Esophagus mucosa (tissue), 1 donor: ENCODE data around the gene CLDN9. TPM values are rescaled to one million over a fixed set of nuclear protein-coding genes. Genes with fewer than 3 reads are reported as not detected.
A peak's percentile ranks its signal among the peaks of the same experiment; 100 is the strongest.

Experiments
- ATAC-seq: fragments of 200-7000 bp; cut with Tn5 transposase; one replicate; pipeline ENCODE4 v1.9.1; 2020
- total RNA-seq: library from RNA; stranded (reverse); gene quantifications from one replicate; pipeline ENCODE4 v1.2.4, GENCODE V29; 2023
- donor health status: DM: yes; HTN: yes; CAD: no.

CLDN9 gene
- total RNA-seq, 1 donor from 2014 or later = not detected

- ATAC-seq = peak; percentile 20
Measured at GRCh38 chr16:3020247-3020603, 7.5 kb downstream of the CLDN9 start, which contains the start of gene TNFRSF12A. Gene TNFRSF12A (plus strand): TSS chr16:3020368. CDS start chr16:3020398, 30 bp downstream.

DNA sequence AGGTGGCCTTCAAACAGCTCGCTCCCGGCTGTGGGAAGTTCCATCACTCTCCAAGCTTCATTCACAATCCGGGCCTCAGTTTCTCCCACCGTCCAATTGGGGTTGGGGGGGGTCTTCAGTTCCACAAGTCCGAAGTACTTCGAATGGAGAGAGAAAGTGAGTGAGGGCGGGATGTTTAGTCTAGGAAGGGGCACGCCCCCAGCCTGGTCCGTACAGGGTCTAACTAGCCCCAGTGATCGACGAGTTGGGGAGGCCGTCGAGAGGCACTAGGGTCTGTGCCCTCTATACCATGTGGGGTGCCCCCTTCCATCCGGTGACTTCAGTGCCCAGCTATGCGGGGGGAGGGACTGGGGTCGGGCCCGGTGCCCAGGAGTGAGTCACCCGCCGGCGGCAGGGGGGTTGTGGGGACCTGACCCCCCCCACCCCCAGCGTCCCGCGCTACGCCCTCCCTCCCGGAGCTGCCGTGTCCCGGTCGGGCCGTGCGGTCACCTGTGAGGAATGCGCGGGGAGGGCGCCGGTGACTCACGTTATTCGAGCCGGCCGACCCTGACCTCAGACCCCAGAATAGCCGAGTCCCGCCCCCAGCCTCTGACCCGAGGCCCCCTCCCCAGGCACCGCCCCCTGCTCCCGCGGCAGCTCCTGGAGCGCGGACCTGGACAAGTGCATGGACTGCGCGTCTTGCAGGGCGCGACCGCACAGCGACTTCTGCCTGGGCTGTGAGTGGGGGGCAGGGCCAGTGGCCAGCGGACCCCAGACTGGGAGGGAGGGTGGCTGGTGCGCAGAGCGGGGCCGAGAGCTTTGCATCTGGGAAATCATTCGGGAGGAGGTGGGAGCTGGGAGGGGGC lies 8.1 kb downstream of the CLDN9 start:
- ATAC-seq = peak; percentile 35

GRCh38 chr16:3021449-3022207 lies 8.9 kb downstream of the CLDN9 start:
- peak; percentile 51 for ATAC-seq

DNA sequence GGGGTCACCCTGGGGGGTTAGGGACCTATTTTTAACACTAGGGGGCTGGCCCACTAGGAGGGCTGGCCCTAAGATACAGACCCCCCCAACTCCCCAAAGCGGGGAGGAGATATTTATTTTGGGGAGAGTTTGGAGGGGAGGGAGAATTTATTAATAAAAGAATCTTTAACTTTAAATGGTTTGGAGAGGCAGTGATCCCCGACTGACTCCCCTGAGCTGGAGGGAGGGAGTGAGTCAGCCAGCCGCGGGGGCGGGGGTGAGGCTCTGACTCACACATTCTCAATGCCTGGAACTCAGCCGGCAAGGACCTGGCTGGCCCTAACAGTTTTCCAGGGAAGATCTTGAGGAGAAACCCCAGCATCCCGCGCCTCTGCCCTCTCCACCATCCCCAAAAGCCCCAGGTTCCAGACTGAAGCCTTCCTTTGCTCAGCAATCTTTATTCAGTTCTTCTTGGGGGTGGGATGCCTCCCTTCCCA lies 9.5 kb downstream of the CLDN9 start:
- peak; percentile 51 for ATAC-seq

GRCh38 chr16:3022684-3023414 lies 10.1 kb downstream of the CLDN9 start:
- ATAC-seq = no peak

DNA sequence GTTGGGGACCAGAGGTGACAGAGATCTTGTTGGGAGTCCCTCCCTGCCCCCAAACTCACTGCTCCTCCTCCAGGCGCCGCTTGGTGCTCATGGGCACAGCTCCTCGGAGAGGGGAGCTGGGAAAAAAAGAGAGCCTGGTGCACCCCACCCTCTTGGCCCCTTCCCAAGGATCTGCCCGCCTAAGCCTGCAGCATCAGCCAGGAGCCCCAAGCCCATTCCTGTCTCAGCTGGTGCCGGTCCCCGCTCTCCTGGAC lies 10.6 kb downstream of the CLDN9 start:
- ATAC-seq = peak; percentile 0

- peak; percentile 69 for ATAC-seq
Measured at GRCh38 chr16:3023669-3024478, 11.2 kb downstream of the CLDN9 start, which contains the start of the genes HCFC1R1 and THOC6. Gene HCFC1R1 (minus strand): TSS chr16:3023942. CDS start chr16:3023941, 1 bp downstream. Gene THOC6 (plus strand): TSS chr16:3024035. CDS start chr16:3024327, 292 bp downstream.

DNA sequence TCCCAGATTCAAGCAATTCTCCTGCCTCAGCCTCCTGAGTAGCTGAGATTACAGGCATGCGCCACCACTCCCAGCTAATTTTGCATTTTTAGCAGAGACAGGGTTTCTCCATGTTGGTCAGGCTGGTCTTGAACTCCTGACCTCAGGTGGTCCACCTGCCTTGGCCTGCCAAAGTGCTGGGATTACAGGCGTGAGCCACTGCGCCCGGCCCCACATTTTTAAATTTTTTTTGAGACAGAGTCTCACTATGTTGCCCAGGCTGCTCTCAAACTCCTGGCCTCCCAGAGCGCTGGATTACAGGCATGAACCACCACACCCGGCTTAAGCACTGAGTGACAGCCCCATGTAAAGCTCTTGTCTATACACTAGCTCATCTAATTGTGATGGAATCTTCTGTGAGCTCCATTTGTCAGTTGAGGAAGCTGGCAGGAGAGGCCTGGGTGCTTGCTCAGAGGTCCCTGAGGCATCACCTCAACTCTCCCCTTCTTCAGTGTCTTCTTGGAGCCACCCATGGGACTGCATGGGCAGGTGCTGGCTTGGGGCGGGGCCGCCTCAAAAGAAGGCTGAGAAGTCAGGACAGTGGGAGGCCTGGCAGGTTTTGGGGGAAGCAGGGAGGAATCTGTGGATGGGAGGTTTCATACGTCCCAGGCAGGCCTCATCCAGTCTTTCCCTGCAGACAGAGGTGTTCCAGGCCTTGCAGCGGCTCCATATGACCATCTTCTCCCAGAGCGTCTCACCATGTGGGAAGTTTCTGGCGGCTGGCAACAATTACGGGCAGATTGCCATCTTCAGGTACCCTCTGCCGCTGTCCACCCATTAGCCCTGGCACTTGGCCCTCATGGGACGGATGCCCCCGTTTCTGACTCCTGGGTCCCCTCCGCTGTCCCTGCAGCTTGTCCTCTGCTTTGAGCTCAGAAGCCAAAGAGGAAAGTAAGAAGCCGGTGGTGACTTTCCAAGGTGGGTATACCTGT lies 12.6 kb downstream of the CLDN9 start:
- no peak for ATAC-seq

DNA sequence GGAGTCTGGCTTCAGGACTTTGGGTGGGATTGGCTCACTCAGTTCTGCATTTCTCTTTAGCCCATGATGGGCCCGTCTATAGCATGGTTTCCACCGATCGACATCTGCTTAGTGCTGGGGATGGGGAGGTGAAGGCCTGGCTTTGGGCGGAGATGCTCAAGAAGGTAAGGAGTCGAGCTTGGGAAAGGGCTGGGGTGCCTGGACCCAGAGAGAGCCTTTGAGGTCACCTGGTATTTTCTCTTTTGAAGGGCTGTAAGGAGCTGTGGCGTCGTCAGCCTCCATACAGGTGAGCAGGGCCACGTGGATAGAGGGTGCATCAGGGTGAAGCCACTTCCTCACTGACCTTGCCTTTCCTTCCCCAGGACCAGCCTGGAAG lies 13.3 kb downstream of the CLDN9 start:
- ATAC-seq = no peak

DNA sequence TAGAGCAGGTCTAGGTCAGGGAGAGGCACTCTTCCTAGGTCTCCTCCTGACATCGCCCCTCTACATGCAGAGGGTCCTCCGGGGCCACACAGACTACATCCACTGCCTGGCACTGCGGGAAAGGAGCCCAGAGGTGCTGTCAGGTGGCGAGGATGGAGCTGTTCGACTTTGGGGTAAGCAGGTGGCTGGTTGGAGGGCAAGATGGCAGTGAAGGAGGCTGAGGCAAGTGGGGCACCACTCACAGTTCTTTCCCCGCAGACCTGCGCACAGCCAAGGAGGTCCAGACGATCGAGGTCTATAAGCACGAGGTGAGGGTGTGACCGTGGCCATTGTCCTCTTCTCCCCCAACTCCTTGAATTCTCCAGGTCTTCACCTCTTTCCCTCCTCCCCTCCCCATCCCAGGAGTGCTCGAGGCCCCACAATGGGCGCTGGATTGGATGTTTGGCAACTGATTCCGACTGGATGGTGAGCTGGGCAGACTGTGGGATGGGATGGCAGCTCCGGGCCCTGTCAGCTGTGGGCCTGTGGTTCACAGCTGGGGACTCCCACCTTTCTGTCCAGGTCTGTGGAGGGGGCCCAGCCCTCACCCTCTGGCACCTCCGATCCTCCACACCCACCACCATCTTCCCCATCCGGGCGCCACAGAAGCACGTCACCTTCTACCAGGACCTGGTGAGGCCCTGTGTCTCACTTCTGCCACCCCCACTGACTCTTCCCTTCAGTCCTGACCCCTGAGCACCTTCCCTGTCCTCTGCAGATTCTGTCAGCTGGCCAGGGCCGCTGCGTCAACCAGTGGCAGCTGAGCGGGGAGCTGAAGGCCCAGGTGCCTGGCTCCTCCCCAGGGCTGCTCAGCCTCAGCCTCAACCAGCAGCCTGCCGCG lies 14.1 kb downstream of the CLDN9 start:
- ATAC-seq = no peak

GRCh38 chr16:3027489-3027795 lies 14.7 kb downstream of the CLDN9 start:
- no peak for ATAC-seq

- ATAC-seq = peak; percentile 55
Measured at GRCh38 chr16:3027983-3028715, 15.4 kb downstream of the CLDN9 start.

DNA sequence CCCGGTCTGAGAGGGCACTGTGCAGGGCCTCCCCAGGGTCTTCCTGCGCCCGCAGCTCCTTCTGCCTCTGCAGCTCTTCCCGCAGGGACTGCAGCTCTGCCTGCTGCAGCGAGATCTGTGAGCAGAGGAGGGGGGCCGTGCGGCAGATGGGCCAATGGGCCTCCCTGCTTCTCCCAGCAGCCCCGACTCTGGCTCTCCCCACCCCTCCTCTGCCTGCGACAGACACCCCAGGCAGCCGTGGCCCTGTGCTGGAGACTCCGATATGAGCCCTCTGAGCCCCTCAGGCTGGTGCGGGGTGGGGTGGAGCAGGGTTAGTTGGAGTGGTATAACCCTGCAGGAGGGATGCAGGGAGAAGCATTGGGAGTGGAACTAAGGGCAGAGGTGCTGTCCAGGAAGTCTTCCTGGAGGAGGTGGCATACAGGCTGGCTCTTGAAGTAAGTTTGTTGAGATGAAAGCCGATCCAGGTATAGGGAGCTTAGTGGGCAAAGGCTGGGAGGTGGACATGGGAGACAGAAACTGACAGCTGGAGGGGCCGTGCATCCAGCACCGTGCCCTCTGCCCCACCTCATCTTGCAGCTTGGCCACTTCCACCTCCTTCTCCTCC lies 16.1 kb downstream of the CLDN9 start:
- ATAC-seq = no peak

DNA sequence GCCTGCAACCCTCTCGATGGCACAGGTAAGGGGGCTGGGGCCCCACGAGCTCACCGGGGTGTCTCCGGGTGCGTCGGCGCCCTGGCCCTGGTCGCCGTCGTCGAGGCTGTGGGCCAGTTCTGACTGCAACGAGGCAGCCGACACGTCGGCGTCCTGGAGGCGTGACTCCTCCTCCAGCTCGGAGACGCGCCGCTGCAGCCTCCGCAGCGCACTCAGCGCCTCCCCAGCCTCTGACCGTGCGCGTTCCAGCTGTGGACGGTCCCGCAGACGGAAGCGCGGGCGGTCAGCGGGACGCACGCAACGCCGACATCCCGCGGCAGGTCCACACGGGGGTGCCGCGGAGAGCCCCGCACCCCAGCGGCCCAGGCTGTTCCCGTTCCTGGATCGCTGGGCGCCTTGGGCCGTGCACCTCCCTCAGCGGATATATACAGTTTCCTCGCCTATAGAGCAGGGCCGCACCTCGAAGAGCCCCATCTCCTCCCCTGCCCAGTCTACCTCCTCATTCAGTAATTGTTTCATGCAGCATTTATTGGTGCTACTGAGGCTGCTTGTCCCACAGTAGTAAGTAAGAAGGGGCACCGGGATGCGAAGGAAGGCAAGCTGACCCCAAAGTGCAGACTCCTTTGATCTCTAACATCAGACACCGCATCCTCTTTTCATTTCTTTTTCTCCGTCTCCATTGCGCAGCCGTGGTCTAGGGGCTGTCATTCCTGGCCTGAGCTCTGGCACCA lies 16.9 kb downstream of the CLDN9 start:
- ATAC-seq = peak; percentile 4

GRCh38 chr16:3030222-3031212 lies 17.8 kb downstream of the CLDN9 start:
- ATAC-seq = no peak

- no peak for ATAC-seq
Measured at GRCh38 chr16:3032624-3033023, 19.9 kb downstream of the CLDN9 start.
